Measurements from ENCODE around the gene TTC34.

DNA sequence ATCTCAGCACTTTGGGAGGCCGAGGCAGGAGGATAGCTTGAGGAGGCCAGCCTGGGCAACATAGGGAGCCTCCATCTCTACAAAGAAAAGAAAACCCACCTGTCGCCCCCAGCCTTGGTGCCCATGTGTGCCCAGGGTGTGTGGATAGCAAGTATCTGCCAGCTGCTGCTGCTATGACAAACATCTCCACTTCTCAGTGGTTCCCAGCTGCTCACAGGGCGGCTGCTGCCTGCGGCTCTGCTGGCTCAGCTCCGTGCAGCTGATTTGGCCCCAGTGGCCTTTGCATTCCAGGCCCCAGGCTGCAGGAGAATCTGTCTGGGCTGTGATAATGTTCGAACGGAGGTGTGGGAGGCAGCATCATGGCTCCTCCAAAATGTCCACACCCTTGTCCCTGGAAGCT is 10.6 kb upstream of the TTC34 start:
- TF ChIP-seq POLR2A (IDR thresholded peaks at IDR 0.05; ENCODE audit: low read depth, low read length) (no peak), MXI1 (IDR thresholded peaks at IDR 0.05; ENCODE audit: low read depth, low read length) (no peak), CHD4 (IDR thresholded peaks at IDR 0.05) (no peak), EZH2 (IDR thresholded peaks at IDR 0.05; ENCODE audit: borderline replicate concordance, control insufficient read depth, low read depth, low read length) (no peak), EGR1 (IDR thresholded peaks at IDR 0.05; ENCODE audit: borderline replicate concordance in 1 of 2, low read depth in 2 of 2, low read length in 2 of 2) (no peak)
- TF ChIP-seq, protein P1, sequence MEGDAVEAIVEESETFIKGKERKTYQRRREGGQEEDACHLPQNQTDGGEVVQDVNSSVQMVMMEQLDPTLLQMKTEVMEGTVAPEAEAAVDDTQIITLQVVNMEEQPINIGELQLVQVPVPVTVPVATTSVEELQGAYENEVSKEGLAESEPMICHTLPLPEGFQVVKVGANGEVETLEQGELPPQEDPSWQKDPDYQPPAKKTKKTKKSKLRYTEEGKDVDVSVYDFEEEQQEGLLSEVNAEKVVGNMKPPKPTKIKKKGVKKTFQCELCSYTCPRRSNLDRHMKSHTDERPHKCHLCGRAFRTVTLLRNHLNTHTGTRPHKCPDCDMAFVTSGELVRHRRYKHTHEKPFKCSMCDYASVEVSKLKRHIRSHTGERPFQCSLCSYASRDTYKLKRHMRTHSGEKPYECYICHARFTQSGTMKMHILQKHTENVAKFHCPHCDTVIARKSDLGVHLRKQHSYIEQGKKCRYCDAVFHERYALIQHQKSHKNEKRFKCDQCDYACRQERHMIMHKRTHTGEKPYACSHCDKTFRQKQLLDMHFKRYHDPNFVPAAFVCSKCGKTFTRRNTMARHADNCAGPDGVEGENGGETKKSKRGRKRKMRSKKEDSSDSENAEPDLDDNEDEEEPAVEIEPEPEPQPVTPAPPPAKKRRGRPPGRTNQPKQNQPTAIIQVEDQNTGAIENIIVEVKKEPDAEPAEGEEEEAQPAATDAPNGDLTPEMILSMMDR (IDR thresholded peaks at IDR 0.05 in 2 of 3, conservative IDR thresholded peaks at IDR 0.05 in 1 of 3; ENCODE audit: control insufficient read depth in 2 of 3, extremely low read depth in 1 of 3, insufficient read depth in 1 of 3, low read depth in 3 of 3, low read length in 3 of 3) = no peak
- TF ChIP-seq, protein P2, sequence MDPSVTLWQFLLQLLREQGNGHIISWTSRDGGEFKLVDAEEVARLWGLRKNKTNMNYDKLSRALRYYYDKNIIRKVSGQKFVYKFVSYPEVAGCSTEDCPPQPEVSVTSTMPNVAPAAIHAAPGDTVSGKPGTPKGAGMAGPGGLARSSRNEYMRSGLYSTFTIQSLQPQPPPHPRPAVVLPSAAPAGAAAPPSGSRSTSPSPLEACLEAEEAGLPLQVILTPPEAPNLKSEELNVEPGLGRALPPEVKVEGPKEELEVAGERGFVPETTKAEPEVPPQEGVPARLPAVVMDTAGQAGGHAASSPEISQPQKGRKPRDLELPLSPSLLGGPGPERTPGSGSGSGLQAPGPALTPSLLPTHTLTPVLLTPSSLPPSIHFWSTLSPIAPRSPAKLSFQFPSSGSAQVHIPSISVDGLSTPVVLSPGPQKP (IDR thresholded peaks at IDR 0.05; ENCODE audit: low read depth, low read length) = no peak
- TF ChIP-seq, protein P3, sequence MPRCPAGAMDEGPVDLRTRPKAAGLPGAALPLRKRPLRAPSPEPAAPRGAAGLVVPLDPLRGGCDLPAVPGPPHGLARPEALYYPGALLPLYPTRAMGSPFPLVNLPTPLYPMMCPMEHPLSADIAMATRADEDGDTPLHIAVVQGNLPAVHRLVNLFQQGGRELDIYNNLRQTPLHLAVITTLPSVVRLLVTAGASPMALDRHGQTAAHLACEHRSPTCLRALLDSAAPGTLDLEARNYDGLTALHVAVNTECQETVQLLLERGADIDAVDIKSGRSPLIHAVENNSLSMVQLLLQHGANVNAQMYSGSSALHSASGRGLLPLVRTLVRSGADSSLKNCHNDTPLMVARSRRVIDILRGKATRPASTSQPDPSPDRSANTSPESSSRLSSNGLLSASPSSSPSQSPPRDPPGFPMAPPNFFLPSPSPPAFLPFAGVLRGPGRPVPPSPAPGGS (IDR thresholded peaks at IDR 0.05; ENCODE audit: borderline replicate concordance, insufficient read depth, low read depth, low read length, poor library complexity, severe bottlenecking) = no peak
- TF ChIP-seq, protein P4, sequence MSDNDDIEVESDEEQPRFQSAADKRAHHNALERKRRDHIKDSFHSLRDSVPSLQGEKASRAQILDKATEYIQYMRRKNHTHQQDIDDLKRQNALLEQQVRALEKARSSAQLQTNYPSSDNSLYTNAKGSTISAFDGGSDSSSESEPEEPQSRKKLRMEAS (IDR thresholded peaks at IDR 0.05; ENCODE audit: low read depth, low read length) = no peak

All from GM12878 (cell line).